ENCODE data around the gene MTCL1.

Gene MTCL1

DNA sequence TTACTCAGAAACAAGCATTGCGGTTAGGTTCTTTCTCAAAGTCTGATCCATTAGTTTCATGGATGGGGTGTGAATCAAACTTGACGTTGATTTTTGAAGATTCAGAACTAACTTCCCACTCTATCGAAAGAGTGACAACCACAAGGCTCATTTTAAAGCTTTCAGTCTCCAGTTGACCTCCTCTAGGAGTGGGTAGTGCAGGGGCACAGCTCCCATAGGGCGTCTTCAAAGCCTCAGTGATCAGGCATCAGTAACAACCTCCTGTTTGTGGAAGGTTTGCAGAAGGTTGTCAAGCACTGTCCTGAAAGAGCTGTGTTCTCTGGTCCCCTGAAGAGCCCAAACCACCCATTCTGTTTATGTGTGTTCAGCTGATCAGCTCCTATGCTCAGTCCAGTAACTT, 10.2 kb downstream of the MTCL1 start:
- no peak for DNase-seq

- DNase-seq, result no peak
Measured at GRCh38 chr18:8717011-8717770, 11.8 kb downstream of the MTCL1 start.

DNA sequence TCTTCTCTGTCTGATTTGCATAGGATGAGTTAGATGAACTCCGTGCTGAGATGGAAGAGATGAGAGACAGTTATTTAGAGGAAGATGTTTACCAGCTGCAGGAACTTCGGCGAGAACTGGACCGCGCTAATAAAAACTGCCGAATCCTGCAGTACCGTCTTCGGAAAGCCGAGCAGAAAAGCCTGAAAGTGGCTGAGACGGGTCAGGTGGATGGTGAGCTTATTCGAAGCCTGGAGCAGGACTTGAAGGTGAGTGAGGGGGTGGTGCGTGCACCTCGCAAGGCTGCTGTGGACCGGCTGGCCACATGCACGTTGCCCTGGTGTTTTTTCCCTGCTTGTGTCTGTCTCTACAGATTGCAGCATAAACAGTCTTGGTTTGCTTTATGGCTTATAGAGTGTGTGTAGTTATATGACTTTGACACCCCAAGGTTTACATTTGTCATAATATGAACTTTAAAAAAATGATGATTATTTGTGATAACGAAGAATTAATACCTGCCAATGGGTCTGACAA, 13.1 kb downstream of the MTCL1 start:
- DNase-seq, result no peak

GRCh38 chr18:8719192-8719591, 13.8 kb downstream of the MTCL1 start:
- no peak for DNase-seq

DNA sequence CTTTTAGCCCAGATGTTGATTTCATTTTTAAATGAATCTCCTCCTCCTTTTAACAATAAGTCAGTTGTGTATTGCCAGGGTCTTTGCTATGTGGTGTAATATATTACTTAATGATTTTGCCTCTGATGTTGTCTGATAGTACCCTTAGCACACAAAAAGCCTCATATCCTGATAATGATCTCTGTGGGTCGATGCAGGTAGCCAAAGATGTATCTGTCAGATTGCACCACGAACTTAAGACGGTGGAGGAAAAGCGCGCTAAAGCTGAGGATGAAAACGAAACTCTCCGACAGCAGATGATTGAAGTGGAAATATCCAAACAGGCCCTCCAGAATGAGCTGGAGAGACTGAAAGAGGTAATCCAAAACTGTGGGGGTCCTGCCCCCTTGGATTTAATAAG, 14.8 kb downstream of the MTCL1 start:
- DNase-seq, result no peak

GRCh38 chr18:8721094-8721669, 15.8 kb downstream of the MTCL1 start:
- DNase-seq, result no peak

DNA sequence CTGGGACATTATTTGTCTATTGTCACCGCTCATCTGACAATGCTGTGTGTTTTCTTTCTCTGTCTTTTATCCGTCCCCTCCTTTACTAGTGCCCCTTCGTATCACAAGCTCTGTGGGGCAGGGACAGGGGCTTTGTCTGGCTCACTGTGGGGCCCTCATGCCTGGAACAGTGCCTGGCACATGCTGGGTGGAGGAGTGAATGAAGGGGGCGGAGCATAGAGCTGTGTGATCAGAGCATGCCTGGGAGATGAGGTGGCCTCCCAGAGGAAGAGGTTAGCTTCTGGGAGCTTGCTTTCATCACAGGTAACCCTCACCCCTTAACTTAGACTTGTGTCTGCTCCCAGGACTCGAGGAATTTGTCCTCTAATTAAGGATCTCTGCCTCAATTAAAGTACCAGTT, 16.4 kb downstream of the MTCL1 start:
- DNase-seq, result no peak

DNA sequence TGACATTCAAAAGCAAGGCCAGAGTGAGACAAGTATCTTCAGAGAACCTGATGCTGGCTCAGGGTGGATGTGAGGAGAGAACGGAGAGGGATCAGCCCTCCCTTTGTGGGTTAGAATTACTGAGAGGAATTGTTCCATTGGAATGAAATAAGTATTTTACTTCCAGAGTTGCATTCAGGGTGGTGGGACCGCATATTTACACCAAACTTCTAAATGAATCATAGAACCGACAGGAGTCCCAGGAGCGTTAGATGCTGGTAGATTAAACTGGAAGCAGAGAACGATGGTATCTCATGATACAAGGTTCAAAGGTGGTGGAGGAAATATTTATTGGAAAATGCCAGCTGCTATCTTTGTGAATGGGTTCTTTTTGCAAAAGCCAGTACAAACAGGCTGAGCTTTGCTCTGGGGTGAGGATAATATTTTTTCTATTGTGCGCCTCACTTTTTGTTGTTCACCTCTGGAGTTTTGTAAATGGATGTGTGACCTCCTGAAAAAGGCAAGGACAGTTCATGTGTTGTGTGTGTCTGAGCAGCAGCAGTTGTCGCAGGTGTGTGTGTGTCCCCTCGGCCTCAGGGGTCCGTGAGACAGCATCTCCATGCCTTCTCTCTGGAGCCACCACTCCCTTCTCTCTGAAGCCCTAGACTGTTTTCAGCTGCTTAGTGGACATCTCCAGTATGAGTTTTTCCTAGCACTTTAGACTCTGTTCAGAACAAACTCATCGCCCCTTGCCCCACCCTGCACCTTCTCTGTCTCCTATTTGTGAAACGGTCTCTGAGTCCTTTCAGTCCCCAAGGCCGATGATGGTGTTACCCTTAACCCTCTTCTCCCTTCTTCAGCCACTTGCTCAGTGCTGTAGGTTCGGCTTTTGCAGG, 17.8 kb downstream of the MTCL1 start:
- DNase-seq, result no peak

DNA sequence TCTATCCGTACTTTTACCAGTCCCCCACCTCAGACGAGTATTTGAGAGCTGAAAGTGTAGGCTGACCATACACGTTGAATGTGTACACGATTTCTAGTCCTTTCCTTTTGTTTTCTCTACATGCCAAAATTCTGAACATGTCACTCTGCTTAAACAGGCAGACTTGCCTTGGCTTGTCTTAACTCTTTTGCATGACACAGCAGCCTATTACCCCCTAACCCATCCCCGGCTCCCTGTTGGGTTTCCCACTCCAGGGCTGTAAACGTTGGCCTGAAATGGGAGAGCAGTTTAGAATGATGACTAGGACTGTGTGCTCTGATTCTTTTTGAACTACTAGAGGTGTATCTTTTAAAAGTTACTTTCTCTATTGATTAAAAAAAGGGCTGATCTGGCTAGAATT, 19.1 kb downstream of the MTCL1 start:
- DNase-seq, result no peak

DNA sequence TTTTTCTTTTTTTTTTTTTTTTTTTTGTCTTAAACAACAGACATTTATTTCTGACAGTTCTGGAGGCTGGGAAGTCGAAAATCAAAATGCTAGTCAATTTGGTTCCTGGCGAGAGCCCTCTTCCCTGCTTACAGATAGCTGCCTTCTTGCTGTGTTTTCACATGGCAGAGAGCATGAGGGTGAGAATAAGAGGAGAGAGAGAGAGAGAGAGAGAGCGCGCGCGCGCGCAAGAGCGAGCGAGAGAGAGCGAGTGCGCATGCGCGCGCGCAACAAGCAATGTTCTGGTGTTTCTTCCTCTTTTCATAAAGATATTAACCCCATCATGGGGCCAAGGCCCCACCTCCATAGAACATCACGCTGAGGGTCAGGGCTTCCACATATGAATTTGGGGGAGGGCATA, 20.9 kb downstream of the MTCL1 start:
- no peak for DNase-seq

DNA sequence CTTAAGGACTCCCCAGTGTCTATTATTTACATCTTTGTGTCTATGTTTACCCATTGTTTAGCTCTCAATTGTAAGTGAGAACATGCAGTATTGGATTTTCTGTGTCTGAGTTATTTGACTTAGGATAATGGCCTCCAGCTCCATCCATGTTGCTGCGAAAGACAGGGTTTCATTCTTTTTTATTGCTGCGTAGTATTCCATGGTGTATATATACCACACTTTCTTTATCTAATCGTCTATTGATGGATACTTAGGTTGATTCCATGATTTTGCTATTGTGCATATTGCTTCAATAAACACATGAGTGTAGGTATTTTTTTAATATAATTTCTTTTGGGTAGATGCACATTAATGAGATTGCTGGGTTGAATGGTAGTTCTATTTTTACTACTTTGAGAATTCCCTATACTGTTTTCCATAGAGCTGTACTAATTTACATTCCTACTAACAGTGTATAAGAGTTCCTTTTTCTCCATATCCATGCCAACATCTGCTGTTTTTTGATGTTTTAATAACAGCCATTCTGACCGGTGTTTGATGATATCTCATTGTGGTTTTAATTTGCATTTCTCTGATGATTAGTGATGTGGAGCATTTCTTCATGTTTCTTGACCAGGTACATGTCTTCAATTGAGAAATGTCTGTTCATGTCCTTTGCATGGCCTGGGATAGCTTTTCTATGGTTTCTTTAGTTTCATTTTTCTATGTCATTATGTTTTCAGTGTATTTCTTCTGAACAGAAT, 21.8 kb downstream of the MTCL1 start:
- DNase-seq, result no peak

DNA sequence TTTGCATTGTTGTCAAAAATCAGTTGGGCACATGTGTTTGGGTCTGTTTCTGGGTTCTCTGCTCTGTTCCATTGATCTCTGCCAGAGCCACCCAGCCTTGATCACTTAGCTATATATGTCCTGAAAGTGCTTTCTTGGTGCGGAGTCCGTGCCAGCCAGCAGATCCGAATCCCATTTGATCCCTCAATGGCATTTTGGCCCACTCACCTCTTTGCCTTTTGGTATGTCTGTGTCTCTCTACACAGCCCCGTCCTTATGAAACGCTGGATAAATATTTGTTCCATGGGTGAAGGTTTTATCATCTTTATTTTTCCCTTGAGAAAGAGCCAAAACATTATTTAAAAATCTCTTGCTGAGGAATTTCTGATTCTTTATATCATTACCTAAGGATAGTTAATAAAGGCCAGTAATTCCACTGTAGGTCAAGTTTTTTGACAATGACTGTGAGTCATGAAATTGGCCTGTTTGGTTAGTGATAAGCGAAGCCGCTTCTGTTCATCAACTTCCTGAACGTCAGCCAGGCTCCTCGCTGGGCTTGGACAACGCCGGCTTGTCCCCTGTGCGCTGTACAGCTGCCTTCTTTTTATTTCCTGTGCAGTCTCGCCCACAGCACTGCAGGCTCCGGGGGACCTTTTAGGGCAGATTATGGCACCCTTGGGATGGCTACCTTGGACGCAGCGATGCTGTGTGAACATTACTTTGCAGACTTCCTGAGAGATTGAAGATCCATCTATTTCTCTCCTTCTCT, 24.9 kb downstream of the MTCL1 start:
- DNase-seq, result no peak

DNA sequence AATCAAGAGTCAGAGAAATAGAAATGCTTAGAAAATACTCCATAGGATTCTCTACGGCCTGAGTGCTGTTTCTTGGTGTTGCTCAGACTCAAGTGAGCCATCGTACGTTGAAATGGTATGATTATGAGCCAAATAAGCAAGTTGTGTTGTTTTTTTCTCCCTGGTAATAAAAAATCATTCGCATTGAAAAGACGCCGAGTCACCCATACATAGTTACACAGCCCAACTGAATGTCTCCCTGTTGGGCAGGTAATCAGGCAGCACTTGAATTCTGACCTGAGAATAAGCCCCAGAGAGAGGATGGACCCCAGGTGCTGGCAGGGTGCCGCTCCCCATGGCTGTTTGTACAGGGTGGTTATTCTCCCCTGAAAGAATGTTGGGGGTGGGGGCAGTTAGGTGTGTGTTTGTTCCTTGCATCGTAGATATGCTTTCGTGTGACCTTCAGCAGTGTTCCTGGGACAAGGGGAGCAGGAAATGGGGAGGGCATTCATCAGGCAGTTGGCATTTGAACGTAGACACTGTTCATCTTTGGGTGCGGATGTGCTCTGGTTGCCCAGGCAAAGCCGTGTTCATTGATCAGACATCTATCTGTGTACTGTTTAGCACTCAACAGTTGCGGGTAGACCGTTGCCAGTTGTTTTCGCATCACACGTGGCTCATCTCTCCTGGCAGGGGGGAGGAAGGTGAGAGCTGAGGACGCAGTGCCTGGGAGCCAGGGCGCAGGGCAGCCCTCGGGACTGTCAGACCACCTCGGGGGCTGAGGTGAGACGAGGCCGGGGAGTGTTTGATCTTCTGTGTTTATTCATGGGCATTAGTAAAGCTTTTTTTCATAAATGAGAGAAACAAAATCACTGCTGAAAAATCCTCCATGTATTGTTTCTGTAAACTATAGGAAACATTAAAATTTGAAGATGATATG, 27.3 kb downstream of the MTCL1 start:
- DNase-seq, result no peak

GRCh38 chr18:8734496-8734895, 29.1 kb downstream of the MTCL1 start:
- no peak for DNase-seq

- peak; percentile 36 for DNase-seq
Measured at GRCh38 chr18:8735274-8735673, 29.9 kb downstream of the MTCL1 start.

DNA sequence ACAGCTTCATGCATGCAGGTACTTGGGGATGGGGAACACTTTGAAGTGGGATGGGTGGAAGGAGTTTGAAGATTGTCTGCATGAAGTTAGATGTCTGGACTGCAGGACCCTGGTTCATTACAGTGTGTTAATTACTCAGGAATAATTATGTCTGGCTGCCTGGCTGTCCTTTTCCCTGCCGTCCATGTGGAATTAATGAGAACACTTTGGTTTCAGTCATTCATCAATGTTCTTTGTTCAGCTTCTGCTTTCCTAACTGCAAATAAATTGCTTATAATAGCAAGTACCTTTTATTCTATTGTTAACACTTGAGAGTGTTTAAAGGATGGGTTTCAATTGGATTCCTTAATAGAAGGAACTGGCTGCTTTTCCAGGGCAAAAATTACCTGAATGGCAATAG, 35.8 kb downstream of the MTCL1 start:
- no peak for DNase-seq

DNA sequence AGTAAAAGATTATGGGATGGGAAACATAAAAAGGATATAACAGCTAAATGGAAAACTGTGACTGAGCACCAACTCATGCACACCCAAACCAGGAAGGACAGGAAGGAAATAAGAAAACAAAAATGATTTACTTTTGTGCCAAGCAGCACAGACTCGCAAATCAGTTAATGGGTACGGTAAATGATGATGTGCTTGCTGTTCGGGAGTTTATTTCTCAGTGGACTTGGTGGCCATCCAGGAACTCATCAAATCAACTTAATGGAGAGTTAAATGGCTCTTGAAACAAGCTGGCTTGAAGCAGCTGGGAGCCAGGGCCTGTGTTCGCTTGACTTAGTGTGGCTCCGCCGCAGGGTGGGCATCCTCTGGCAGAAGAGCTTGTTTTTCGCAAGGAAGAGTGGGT, 36.2 kb downstream of the MTCL1 start:
- peak; percentile 68 for DNase-seq

DNA sequence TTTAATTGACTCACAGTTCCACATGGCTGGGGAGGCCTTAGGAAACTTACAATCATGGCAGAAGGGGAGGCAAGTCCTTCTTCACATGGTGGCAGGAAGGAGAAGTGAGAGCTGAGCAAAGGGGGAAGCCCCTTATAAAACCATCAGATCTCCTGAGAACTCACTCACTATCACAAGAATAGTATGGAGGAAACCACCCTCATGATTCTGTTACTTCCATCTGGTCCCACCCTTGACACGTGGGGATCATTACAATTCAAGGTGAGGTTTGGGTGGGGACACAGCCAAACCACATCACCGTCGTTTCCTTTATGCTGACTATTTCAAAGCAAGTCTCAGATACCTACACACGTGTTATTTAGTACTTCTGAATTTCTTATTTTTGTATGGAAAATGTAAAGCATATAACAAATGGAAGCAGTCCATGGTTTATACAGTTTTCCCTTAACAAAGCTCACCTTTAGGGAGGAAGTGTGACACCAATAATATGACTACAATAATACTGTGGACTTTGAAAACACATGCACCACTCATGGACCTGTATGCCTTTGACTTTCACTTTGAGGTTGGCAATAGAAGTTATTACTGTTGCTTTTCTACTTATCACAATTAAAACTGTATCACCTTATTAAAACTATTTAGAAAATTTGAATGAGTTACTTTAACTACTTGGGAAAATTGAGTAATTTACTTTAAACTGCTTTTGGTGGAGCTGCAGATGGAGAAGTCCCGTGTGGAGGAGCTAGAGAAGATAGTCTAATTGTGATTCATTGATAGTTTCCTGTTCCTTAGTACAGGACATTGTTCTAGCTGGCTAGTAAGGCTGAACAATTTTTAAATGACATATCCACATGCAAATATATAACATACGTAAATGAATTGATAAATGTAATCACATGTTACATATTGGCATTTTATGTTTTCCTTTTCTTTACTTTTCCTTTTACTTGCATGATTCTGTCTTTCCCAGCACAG, 37.3 kb downstream of the MTCL1 start:
- no peak for DNase-seq

DNA sequence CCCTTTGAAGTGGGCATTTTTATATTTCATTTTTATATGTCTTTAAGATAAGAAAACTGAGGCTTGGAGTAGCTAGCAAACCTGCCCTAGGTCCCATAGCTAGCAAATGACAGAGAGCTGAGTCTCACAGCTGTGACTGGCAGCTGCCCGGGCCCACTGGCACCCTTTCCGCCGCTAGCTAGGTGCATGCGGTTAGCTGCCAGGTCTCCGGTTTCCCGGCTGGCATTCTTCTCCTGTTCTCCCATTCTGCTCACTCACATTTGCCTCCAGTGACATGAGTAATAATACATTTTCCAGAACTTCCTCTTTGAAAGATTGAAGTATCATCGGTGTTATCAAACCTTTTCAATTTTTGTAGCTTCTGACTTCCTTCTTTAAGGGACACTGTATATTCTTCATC, 38.7 kb downstream of the MTCL1 start:
- DNase-seq, result no peak

- no peak for DNase-seq
Measured at GRCh38 chr18:8744656-8745055, 39.3 kb downstream of the MTCL1 start.
